Gastrocnemius medialis (tissue), 4 donors: ENCODE data around the gene USP15. TPM values are rescaled to one million over a fixed set of nuclear protein-coding genes. Genes with fewer than 3 reads are reported as not detected.

ENCODE experiments used
- ATAC-seq, 2 donors: fragments of 150-250 bp; one replicate each; pipeline ENCODE4 v1.9.1; 2016
- DNase-seq, 2 donors: peaks; one replicate each; pipeline ENCODE4 v3.0.0-alpha.2; 2019
- H3K27ac ChIP-seq, 4 donors: fragments of 200-600 bp; sonication (generic); 1 replicate in 1 of 4; 2 replicates in 3 of 4; pipeline ENCODE4 v1.5.1; 2016 to 2018; ENCODE audit warnings: mild to moderate bottlenecking in 2 of 4, moderate library complexity in 1 of 4
- H3K27me3 ChIP-seq, 3 donors: fragments of 200-600 bp; sonication (generic) in 2 of 3; 1 replicate in 1 of 3; 2 replicates in 2 of 3; pipeline versions ENCODE4 v1.5.1 to v1.6.0; 2016 to 2019; ENCODE audit warnings: mild to moderate bottlenecking in 1 of 3, moderate library complexity in 1 of 3
- H3K36me3 ChIP-seq, 2 donors: fragments of 200-600 bp; sonication (generic) in 1 of 2; one replicate each; pipeline ENCODE4 v1.5.1; 2017 to 2018
- H3K4me1 ChIP-seq, 2 donors: fragments of 200-600 bp; sonication (generic) in 1 of 2; one replicate each; pipeline ENCODE4 v1.5.1; 2016 to 2017; ENCODE audit warnings: mild to moderate bottlenecking in 2 of 2
- H3K4me3 ChIP-seq, 4 donors: fragments of 200-600 bp; sonication (generic) in 3 of 4; 1 replicate in 1 of 4; 2 replicates in 3 of 4; pipeline ENCODE4 v1.5.1; 2016 to 2019; ENCODE audit warnings: mild to moderate bottlenecking in 2 of 4
- H3K9me3 ChIP-seq, 3 donors: fragments of 200-600 bp; sonication (generic) in 2 of 3; 1 replicate in 1 of 3; 2 replicates in 2 of 3; pipeline ENCODE4 v1.5.1; 2016 to 2019
- CTCF ChIP-seq, 5 experiments: fragments of 450-650 bp in 3 of 5; fragments of 200-600 bp in 2 of 5; sonication (generic) in 2 of 5; IDR thresholded peaks in 4 of 5; conservative IDR thresholded peaks in 1 of 5; 1 replicate in 4 of 5; 2 replicates in 1 of 5; pipeline ENCODE4 v1.5.1; 2016 to 2019; ENCODE audit warnings: antibody characterized with exemption in 5 of 5, mild to moderate bottlenecking in 3 of 5, moderate library complexity in 3 of 5
- POLR2A ChIP-seq, 2 donors: fragments of 450-650 bp; IDR thresholded peaks; one replicate each; pipeline ENCODE4 v1.6.1; 2017; ENCODE audit warnings: antibody characterized with exemption in 2 of 2, mild to moderate bottlenecking in 2 of 2, moderate library complexity in 2 of 2
- in situ Hi-C, 4 donors: fragments of 200-750 bp; cut with MboI; loops; one replicate each; pipeline versions ENCODE4 v1.15.0 to v1.8.0; 2017; ENCODE audit warnings: low sequenced_read_pairs in 4 of 4
- intact Hi-C: fragments of 100-400 bp; cut with DNase I; formaldehyde crosslinking; loops from one replicate; pipeline ENCODE4 v1.15.1; 2023; ENCODE audit warnings: low total_unique reads
- total RNA-seq, 4 donors: library from RNA; depleted of rRNA; stranded (reverse); fragments of >200 nt; gene quantifications; one replicate each; pipeline versions ENCODE4 v1.1.0 to v1.2.3, GENCODE V29; 2016

The USP15 gene
- total RNA-seq, 4 donors from 2014 or later: 49.0 to 93.6 (median 50.6) TPM

- Histone ChIP-seq H3K4me1 (peaks cover 4 to 24% of the 10 kb centered on the region in 2 donors), H3K4me3 (no peak overlapping the region), H3K9me3 (no peaks in the 10 kb centered on the region), H3K27ac (no peak overlapping the region), H3K27me3 (no peaks in the 10 kb centered on the region), H3K36me3 (peaks cover 0 to 29% of the 10 kb centered on the region in 2 donors)
- TF ChIP-seq POLR2A (IDR thresholded peaks at IDR 0.05): no peak
- TF ChIP-seq CTCF (IDR thresholded peaks at IDR 0.05 in 4 of 5, conservative IDR thresholded peaks at IDR 0.05 in 1 of 5): no peak
- in situ Hi-C loops (no loop called here), intact Hi-C loops (no loop called here)
- ATAC-seq: no peak
- no peak for DNase-seq
Measured at GRCh38 chr12:62297321-62297720, 37.1 kb downstream of the USP15 start.

GRCh38 chr12:62299617-62300016, 39.4 kb downstream of the USP15 start:
- no peaks in the 10 kb centered on the region for H3K27me3 ChIP-seq
- intact Hi-C loops (no loop called here), in situ Hi-C loops (no loop called here)
- H3K4me1 ChIP-seq: peaks cover 4 to 24% of the 10 kb centered on the region in 2 donors
- no peak for TF ChIP-seq CTCF (IDR thresholded peaks at IDR 0.05 in 4 of 5, conservative IDR thresholded peaks at IDR 0.05 in 1 of 5)
- no peak for TF ChIP-seq POLR2A (IDR thresholded peaks at IDR 0.05)
- peak overlapping the region in 1 of 4 donors; percentile 2 for H3K27ac ChIP-seq
- DNase-seq (no peak), ATAC-seq (peak in 1 of 2 donors; percentile 80)
- no peak overlapping the region for H3K4me3 ChIP-seq
- H3K36me3 ChIP-seq: peaks cover 0 to 47% of the 10 kb centered on the region in 2 donors
- no peaks in the 10 kb centered on the region for H3K9me3 ChIP-seq

- H3K4me1 ChIP-seq: peaks cover 4 to 24% of the 10 kb centered on the region in 2 donors
- no peak overlapping the region for H3K27ac ChIP-seq
- peaks cover 0 to 53% of the 10 kb centered on the region in 2 donors for H3K36me3 ChIP-seq
- in situ Hi-C loops (no loop called here), intact Hi-C loops (no loop called here)
- H3K4me3 ChIP-seq: no peak overlapping the region
- DNase-seq (no peak), ATAC-seq (no peak)
- no peaks in the 10 kb centered on the region for H3K9me3 ChIP-seq
- no peak for TF ChIP-seq POLR2A (IDR thresholded peaks at IDR 0.05)
- no peak for TF ChIP-seq CTCF (IDR thresholded peaks at IDR 0.05 in 4 of 5, conservative IDR thresholded peaks at IDR 0.05 in 1 of 5)
- H3K27me3 ChIP-seq: no peaks in the 10 kb centered on the region
Measured at GRCh38 chr12:62301080-62301798, 41.0 kb downstream of the USP15 start.

GRCh38 chr12:62301799-62302133, 41.6 kb downstream of the USP15 start:
- H3K4me3 ChIP-seq: no peak overlapping the region
- ATAC-seq (no peak), DNase-seq (no peak)
- H3K27ac ChIP-seq: no peak overlapping the region
- no peak for TF ChIP-seq POLR2A (IDR thresholded peaks at IDR 0.05)
- TF ChIP-seq CTCF (IDR thresholded peaks at IDR 0.05 in 4 of 5, conservative IDR thresholded peaks at IDR 0.05 in 1 of 5): no peak
- H3K9me3 ChIP-seq: no peaks in the 10 kb centered on the region
- intact Hi-C loops: no loop called here
- H3K36me3 ChIP-seq: peaks cover 0 to 56% of the 10 kb centered on the region in 2 donors
- in situ Hi-C loops: no loop called here
- no peaks in the 10 kb centered on the region for H3K27me3 ChIP-seq
- H3K4me1 ChIP-seq: peaks cover 4 to 24% of the 10 kb centered on the region in 2 donors
